Stimulated activated CD8-positive, alpha-beta memory T cell treated with anti-CD3 and anti-CD28 coated beads, Interleukin-4, amount 100 ng/mL, for 48 hours (primary cell): Measurements from ENCODE around the gene LGI4.

Experiments
- DNase-seq: peaks from one replicate; pipeline ENCODE4 v3.0.0-alpha.2; 2020

Gene LGI4

DNA sequence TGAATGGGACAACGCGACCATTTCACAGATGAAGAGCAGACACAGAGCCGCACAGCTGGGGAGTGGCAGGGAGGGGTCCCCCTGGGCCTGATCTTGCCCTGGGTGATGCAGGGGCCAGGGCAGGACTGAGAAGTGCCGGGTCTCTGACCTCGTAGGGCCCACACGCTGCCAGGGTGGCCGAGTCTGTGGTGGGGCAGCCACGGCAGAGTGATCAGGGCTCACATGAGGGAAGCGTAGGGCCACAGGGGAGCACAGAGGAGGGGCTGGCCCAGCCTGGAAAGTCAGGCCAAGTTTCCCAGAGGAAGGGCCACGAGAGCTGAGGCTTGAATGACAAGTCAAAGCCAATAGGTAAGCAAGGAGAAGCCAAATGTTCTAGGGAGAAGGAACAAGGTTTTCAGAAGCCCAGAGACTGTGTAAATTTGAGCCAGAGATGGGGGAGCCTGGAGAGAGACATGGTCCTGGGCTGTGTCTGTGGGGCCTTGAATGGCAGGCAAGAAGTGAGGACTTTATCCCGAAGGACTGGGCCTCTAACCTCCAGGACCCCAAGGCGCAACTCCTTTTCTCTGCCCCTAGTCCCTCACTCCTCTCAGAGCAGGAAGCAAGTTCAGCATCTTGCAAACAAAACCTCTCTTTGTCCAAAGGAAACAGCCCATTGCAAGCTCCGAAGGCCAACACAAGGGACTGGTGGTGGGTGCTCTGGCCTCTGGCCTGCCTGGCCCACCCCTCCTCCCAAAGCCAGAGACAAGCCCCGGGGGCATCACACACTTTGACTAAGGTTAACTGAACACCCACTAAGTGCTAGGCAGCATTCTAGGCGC is 51.0 kb downstream of the LGI4 start:
- DNase-seq: no peak

GRCh38 chr19:35081201-35081600 is 53.7 kb downstream of the LGI4 start:
- no peak for DNase-seq

- no peak for DNase-seq
Observed at GRCh38 chr19:35080613-35081170, 54.2 kb downstream of the LGI4 start.

- no peak for DNase-seq
Observed at GRCh38 chr19:35079826-35080225, 55.0 kb downstream of the LGI4 start.

- DNase-seq: no peak
Observed at GRCh38 chr19:35077411-35078223, 57.2 kb downstream of the LGI4 start.

GRCh38 chr19:35076657-35077056 is 58.2 kb downstream of the LGI4 start:
- DNase-seq: no peak

DNA sequence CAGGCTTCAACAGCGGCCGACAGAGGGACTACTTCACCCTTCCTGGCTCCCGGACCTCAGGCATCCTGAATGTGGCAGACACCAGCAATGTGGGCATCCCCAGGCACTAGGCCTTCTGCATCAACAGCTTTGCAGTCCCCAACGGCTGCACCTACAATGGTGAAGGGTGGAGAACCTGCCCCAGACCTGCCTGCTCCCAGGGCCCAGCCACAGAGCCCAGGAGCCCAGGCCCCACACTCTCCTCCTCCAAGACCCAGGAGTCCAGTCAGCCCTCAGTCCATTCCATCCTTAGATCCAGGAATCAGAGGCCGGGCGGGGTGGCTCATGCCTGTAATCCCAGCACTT is 58.9 kb downstream of the LGI4 start:
- no peak for DNase-seq

GRCh38 chr19:35075202-35076025 is 59.4 kb downstream of the LGI4 start:
- no peak for DNase-seq
